PC-3 (cell line): ENCODE results near the gene PSME4.

Experiments used
- CTCF ChIP-seq: fragments of 300-600 bp; sonication (generic); conservative IDR thresholded peaks from 2 replicates; pipeline ENCODE4 v1.5.1; 2017; ENCODE audit warnings: antibody characterized with exemption, low read depth, mild to moderate bottlenecking, low read length
- EZH2 ChIP-seq: fragments of 300-600 bp; sonication (generic); IDR thresholded peaks from one replicate; pipeline ENCODE4 v1.6.1; 2017; ENCODE audit warnings: antibody characterized with exemption, mild to moderate bottlenecking, low read length; ENCODE audit not compliant: unreplicated experiment

- no peak for TF ChIP-seq CTCF
- TF ChIP-seq EZH2: no peak
Measured at GRCh38 chr2:53985646-53986045, 14.9 kb upstream of the PSME4 start.
